NCI-H1105 (cell line): Measurements from ENCODE around the gene CDC42EP4.

ENCODE experiments used
- DNase-seq: peaks from one replicate; lab custom pipeline; 2025; lab: John Stamatoyannopoulos, UW

Gene CDC42EP4

DNA sequence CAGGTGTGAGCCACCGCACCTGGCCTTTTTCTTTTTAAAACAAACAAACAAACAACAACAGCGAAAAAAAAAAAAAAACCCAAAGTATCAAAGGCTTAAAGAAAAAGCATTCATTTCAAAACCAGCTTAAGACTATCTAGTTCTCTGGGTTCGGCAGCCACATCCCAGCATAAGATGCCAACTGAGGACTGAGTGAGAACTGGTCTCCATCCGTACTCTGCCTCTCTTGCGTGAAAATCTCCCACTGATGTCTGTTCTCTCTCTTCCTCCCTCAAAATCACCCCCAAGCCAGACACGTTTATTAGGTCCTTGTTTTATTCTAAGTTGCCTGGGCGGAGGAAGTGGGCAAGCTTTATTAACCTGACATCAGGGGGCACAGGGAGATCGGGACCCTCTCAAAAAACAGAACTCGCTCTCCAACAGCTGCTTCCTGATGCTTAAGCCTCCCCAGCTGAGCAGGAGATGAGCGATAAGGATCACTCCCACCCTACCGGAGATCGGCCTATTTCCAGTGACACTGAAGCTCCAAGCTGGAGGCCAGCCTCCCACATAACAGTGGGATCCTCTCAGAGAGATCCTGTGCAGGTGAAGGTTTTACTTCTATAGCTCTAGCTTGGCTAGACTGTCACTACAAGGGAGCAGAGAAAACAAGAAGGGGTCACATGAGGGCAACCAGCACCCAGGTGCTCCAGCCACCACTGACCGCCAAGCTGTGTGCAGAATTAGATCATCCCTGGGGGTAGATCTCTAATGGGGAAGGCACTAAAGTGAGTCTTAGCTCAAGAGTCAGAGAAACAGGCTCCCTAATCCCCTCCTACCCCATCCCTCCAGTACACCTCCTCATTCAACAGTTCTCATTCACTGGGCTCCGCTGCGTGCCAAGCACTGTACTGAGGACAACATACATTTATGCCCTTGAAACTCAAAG lies 13.6 kb downstream of the CDC42EP4 start:
- no peak for DNase-seq

DNA sequence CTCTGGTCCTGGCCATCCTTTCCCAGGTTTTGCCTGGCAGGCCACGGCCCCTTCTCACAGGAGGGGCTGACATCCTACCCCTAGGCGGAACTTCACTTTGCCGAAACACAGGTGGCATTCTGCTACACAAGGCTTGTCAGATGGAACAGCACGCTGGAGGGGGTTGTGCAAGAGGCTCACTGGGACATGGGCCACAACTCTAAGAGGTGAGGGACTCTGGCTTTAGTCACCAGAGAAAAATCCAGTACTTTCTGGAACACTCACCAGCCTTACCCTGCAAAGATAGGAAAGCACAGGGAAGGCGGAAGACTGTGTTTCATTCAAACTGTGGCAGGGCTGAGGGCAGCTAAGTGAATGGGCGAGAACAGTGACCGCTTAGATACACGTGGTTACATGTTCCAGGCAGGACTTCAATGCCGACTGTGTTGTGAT lies 18.3 kb downstream of the CDC42EP4 start:
- no peak for DNase-seq

DNA sequence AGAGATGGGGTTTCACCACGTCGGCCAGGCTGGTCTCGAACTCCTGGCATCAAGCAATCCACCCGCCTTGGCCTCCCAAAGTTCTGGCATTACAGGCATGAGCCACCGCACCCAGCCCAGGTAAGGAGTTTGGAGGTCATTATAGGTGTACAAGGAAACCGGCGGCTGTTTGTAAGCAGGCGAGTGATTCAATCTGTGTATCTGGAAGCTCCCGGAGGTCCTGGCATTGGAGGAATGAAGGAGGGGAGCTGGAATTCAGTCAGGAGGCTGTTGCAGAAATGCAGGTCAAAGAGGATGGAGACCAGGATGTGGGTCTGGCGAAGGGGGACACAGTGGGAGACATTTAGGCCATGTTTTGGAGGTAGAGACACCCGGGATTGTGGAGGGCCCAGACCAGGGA lies 18.8 kb downstream of the CDC42EP4 start:
- DNase-seq = no peak

DNA sequence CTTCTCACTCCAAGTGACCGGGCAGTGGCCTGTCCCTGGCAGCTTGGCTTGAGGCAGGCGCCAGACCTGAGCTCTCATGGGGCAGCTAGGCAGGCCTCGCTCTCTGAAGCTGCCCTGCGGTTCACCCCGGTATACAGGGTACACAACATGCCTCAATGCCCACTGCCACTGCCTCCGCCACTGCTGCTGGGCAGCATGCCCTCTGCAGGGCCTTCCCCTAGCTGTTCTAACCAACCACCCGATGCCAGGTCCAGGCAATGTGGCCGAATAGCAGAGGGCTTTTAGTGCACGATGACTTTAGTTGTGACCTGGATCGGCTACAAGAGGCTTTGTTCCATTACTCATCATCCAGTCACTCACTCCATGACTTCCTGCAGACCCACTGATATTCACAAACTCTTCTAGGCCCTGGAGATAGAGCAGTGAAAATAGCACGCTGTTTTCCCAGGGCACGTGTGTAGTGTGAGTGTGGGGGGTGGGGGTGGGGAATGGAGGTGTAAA lies 19.7 kb downstream of the CDC42EP4 start:
- DNase-seq = no peak

DNA sequence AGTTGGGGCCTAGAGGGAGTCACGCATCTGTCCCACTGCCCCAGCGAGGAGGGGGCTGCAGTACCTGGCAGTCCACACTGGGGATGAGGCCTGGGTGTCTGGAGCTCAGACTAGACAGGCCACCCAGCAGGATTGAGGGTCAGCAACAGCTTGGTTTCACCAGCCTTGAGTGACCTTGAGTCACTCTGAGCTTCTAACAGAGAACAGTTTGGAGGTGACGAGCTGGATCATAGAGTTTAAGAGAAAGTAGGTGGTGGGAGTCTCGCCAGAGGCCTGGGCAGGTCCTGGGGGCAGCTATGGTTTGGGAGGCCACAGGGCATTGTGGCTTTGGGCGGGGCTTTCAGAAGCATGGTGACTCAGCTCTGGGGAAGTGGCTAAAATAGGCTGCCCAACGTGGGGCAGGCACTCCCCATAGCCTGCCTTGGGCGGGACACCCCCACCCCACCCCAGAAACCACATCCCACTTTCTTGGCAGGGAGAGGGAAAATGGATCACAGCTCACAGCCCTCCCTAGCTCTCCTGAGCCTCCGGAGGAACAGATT lies 20.5 kb downstream of the CDC42EP4 start:
- DNase-seq = no peak

DNA sequence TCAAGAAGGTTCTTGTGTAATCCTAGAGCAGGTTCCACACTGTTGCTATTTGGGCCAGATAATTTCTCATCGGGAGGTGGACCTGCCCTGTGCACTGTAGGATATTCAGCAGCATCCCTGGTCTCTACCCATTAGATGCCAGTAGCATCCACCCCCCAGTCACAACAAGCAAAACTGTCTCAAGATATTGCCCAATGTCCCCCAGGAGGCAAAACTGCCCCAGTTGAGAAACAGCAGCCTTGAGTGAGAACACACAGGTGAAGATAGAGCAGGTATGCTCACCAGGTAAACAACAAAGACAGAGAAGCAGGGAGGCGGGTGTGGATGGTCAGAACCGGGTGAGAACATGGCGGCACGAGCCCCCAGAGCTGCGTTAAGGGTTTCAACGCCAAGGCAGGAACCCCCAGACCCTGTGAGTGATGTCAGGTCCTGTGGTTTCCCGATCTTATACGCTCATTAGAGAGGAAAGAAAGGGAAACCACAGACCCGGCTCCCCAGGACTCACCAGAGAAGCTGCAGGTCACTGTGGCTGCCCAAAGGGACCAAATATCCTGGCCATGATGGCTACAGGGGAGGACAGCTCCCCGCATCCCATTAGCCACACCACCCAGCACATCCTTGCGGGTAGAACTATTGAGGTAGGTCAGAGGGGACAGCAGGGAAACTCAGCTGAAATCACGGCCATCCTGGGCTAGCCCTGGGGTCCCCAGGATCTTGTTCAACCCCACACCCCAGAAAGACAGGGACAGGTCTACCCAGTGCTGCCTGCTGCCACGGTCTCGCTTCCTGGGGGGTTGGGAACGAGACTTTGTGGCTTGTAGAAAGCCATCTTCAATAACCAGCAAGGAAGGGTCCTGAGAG lies 21.2 kb downstream of the CDC42EP4 start:
- no peak for DNase-seq

DNA sequence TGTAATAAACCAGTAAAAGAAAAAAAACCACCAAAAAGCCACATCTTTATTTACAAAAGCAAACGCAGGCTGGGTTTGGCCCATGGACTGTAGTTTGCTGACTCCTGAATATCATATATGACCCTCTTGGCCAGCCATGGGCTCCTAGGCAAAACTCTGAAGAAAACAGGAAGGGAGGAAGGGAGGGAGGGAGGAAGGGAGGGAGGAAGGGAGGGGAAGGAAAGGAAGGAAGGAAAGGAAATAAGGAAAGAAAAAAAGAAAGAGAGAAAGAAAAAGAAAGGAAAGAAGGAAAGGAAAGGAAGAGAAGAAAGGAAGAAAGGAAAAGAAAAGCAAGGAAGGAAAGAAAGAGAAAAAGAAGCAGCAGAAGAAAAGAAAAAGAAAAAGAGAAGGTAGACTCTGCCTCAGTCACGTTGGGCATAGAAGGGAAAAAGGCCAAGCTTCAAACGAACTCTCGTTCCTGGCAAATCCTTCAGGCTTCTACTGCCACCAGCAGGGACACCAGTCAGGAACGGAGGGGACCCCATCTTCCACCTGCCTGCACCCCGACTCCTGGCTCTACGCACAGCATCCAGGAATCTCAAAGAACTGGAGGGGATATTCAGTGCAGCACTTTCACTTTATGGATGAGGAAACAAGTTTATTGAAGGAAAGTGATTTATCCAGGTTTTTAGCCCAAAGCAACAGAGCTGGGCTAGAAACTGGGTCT lies 22.1 kb downstream of the CDC42EP4 start:
- no peak for DNase-seq

DNA sequence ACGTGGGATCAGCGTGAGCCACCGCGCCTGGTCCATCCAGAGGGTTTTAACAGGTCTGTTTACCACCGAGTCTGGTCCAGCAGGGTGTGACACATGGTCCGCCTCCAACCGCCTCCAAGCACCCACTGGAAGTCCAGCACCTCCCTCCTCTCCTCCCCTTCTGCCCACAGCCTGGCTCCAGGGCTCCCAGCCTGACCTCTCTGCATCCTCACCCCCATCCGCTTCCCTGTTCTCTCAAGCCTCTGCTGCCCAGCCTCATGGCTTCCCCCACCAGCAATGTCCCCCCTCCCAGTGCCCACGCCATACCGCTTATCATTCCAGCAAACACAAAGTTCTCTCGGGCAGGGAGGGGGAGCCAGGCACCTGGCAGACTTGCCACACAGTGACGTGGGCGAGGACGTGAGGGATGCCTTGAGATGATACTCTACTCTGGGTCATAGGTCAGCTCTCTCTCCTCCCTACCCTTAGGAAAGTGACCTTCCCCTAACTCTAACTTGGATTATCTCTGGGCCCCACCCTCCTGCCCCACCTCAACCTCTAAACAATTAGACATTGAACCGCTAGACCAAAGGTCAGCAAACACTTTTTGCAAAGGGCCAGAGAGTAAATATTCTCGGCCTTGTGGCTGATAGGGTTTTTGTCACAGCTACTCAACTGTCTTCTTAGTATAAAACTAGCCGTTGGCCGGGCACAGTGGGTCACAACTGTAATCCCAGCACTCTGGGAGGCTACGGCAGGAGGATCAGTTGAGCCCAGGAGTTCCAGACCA lies 23.1 kb downstream of the CDC42EP4 start:
- no peak for DNase-seq

DNA sequence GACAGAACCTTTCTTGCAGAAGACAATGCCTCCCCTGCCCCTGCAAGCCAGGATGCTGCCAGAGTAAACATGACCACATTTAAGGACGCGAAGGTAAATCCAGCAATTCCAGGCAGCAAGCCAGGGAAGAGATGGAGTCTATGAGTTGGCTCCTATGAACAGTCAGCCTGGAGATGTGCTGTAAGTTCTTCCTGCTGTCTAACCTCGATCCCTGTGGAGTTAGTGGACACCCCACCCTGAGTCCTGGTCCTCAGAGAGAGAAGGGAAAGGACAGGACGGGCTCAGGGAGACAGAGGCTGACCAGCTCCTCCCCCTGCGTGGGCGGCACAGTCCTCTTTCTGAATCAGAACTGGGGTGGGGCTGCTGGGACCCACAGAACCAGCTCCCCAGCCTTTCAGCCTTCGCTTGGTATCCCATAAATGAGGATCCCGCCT lies 24.9 kb downstream of the CDC42EP4 start:
- no peak for DNase-seq

DNA sequence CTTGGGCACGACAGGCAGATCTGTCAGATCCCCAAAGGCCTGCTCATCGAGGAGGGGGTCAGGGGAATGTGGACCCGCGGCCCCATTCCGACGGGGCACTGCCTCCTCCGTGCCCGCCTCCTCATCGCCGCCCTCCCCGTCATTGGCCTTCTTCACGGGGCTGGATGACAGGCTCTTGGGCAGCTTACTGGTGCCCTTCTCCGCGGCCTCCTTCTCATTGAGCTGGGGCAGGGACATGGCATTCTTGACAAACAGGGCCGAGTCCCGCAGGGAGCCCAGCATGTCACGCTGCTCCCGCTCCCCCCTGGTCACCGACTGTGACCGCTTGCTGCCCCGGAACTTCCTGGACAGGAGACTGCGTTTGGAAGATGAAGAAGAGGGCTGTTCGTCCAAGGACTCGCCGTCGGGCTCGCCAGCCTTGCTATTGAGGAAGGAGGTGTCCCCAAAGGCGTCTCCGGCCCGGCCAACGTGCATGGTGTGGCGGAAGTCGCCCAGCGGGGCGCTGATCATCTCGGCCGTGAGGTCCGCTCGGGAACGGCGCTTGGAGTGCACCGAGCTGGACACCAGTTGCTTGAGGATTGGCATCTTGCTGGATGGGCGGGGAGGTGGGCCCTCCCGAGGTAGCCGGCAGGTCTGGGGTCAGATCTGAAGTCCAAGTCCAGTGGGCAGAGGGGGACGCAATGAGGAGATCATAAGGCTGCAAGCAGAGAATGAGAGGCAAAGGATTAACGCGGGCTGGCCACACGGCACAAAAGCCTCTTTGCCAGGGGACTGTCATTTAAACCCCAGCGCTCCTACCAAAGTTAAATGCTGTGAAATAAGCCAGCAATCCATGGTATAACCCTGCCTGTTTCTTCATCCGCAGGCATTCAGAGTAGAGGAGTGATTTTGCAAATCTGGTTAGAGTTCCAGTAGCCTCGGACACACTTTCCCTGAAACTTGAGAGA lies 25.6 kb downstream of the CDC42EP4 start:
- DNase-seq = no peak

DNA sequence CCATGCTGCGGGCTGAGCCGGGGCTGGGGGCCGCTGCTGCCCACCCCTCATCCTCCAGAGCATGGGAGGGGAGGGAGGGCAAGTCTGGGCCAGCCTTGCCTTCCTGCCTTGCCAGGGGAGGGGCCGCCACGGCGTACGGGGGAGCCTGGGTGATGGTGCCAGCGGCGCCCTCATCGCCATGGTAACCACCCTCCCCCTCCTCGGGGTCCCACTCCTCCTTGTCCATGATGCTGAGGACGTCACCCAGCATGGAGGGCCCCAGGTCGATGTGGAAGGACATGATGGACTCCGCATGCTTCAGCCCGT lies 26.2 kb downstream of the CDC42EP4 start:
- no peak for DNase-seq

DNA sequence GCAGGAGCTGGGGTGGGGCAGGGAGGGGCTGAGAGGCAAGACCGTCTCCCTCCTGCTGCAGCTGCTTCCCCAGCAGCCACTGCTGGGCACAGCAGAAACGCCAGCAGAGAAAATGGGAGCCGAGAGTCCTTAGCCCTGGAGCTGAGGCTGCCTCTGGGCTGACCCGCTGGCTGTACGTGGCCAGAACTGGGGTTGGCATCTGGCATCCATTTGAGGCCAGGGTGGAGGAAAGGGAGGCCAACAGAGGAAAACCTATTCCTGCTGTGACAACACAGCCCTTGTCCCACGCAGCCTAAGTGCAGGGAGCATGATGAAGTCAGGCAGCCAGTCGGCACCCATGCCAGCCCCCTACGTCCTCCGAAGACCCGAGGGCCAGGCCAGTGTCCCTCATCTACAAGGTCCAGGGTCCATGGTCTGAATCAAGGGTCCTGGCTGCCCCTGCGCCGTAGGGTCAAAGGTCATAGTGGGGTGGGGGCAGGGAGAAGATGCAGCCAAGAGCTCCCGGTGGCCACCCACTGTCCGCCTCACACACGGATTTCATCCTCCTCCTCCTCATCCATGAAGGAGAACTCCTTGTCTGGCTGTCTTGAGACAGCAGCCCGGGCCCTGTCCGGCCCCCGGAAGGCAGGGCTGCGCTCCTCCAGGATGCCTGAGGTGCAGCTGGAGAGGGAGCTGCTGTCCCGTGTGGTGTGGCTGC lies 26.7 kb downstream of the CDC42EP4 start:
- DNase-seq = no peak

DNA sequence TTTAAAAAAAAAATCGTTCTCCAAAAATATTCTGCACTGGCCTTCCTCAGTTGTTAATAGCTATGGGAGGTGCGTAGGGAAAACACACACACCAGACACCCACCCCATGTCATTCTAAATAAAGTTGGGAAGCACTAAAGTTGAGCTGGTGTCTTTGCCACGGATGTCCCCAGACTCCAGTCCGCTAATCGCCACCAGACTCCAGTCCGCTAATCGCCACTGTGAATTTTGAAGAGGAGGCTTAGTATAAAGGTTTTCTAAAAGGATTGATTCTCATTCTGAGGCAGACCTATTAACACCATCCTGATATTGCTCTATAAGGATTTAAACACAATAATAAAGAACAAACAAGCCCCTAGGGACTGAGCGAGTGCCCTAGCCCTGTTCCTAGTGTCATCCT lies 27.4 kb downstream of the CDC42EP4 start:
- DNase-seq = no peak

DNA sequence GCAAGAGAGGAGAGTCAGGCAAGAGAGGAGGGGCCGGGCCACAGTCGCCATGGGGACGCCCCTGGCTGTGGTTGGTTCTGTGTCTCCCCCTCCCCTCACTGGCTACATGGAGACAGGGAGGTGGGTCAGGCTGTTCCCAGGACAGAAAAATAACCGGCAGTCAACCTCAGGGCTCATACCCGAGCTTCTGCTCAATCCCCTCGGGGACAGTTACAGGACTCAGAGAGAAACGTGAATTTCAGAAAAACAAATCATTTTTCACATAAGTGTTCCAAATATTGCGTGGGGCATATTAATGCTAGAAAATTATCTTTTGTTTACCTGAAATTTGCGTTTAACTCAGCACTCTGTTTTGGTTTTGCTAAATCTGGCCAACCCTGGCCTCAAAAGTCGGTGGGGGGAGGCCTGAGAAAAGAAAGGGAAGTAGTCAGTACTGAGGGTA lies 27.9 kb downstream of the CDC42EP4 start:
- no peak for DNase-seq

DNA sequence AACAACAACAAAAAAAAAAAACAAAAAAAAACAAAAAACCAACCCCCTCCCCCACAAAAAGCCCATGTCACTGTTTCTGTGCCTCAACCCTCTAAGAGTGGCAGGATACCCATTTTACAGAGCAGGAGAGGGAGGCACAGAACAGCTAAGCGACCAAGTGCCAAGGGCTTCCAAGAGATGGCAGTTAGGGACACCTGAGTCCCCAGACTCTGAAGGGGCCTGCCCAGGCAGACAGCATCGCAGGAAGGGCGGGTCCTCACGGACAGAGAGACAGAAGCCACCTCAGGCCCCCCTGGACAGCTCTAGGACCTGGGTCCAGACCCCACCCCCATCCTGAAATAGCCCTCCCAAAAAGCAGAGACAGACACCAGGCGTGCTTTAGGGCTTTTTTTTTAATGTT lies 28.6 kb downstream of the CDC42EP4 start:
- DNase-seq = no peak

DNA sequence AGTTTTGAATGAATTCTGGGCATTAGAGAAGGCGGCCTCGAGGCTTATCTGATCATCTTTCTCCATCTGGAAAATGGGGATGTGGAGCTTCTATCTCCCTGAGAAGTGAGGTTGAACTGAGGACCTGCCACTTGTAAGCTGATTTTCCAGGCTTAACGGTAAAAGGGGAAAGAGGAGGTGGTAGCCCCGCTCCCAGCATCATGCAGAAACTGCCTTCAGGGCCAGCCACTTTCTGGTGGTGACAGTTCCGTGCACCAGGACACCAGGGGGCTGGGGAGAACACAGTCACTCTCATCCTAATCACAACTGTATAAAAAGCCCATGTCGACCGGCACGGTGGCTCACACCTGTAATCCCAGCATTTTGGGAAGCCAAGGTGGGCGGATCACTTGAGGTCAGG lies 29.2 kb downstream of the CDC42EP4 start:
- no peak for DNase-seq

DNA sequence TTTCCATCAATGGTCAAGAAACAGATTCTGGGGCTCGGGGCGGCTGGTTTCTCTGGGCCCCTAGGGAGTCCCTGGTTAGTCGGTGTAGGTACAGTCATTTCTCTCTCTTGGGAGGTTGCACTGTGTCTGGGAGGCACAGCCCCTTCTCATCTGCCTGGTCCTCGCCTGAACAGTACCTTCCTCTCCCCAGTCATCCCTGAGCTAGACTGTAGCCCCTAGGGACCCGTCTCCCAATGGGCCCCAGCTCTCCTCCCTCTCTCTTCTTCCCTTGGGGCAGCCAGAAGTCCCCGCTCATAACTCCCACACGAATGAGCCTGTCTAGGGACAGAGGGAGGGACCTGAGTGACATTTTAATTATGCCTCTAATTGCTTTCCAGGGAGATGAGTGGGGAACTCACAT lies 29.9 kb downstream of the CDC42EP4 start:
- no peak for DNase-seq

DNA sequence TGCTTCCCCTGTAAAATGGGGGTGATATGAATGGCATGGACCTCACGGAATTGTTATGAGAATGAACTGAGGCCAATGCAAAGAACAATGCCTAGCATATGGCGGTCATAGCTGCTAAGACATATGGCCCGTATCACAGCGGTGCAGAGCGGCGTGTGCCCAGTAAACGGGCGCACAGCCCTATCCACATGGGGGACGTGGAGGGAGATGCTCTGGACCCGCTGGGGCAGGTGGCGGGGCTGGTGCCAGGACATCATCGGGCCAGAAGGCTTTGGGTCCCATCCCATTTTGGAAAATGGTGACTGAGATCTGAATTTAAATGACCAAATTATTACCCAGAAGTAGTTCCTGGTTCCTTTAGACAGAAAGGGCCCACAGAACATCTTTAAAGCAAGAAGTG lies 31.6 kb downstream of the CDC42EP4 start:
- no peak for DNase-seq

DNA sequence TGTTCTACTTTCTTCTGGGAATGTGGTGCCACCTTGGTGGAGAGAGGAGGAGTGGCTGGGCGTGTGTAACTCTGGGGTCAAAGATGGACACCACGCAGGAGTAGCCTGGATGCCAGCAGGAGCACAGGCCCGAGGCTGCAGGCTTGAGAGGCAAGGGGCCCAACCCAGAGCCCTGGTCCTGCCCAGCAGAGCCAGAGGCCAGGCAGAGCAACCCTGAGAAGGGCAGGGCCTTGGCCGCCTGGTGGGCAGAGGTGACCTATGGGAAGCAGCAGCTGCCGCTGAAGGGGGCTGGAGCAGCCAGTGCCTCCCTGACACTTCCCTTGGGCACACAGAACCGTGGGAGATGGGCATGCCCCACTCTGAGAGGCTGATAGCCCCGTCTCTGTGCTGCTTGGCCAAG lies 32.1 kb downstream of the CDC42EP4 start:
- DNase-seq = no peak
